Measurements from ENCODE around the gene LRP1B.
"Not testable (repeated sequence)": the region's sequence is repeated elsewhere in the genome, so short reads cannot be mapped to it uniquely, and the experiment has no call there.

Gene LRP1B

GRCh38 chr2:140338795-140339194 is 1792.0 kb downstream of the LRP1B start:
- DNase-seq (ENCODE audit: low read depth): no peak

- DNase-seq (ENCODE audit: low read depth): no peak
Observed at GRCh38 chr2:140337061-140337460, 1793.8 kb downstream of the LRP1B start.

GRCh38 chr2:140316345-140316744 is 1814.5 kb downstream of the LRP1B start:
- DNase-seq (ENCODE audit: low read depth): no peak

- DNase-seq (ENCODE audit: low read depth): no peak
Observed at GRCh38 chr2:140311905-140312304, 1818.9 kb downstream of the LRP1B start.

GRCh38 chr2:140308706-140309105 is 1822.1 kb downstream of the LRP1B start:
- DNase-seq (ENCODE audit: low read depth): no peak

- no peak for DNase-seq (ENCODE audit: low read depth)
Observed at GRCh38 chr2:140307532-140307931, 1823.3 kb downstream of the LRP1B start.

GRCh38 chr2:140295767-140296166 is 1835.0 kb downstream of the LRP1B start:
- no peak for DNase-seq (ENCODE audit: low read depth)

- no peak for DNase-seq (ENCODE audit: low read depth)
Observed at GRCh38 chr2:140288726-140289125, 1842.1 kb downstream of the LRP1B start.

- DNase-seq (ENCODE audit: low read depth): no peak
Observed at GRCh38 chr2:140288213-140288612, 1842.6 kb downstream of the LRP1B start.

- no peak for DNase-seq (ENCODE audit: low read depth)
Observed at GRCh38 chr2:140286377-140286776, 1844.4 kb downstream of the LRP1B start.

- not testable (repeated sequence) for DNase-seq (ENCODE audit: low read depth)
Observed at GRCh38 chr2:140277344-140277743, 1853.5 kb downstream of the LRP1B start.

- no peak for DNase-seq (ENCODE audit: low read depth)
Observed at GRCh38 chr2:140276661-140277060, 1854.2 kb downstream of the LRP1B start.

GRCh38 chr2:140275427-140275826 is 1855.4 kb downstream of the LRP1B start:
- DNase-seq (ENCODE audit: low read depth): no peak

- no peak for DNase-seq (ENCODE audit: low read depth)
Observed at GRCh38 chr2:140274891-140275290, 1855.9 kb downstream of the LRP1B start.

- DNase-seq (ENCODE audit: low read depth): no peak
Observed at GRCh38 chr2:140273958-140274357, 1856.9 kb downstream of the LRP1B start.

- no peak for DNase-seq (ENCODE audit: low read depth)
Observed at GRCh38 chr2:140273408-140273807, 1857.4 kb downstream of the LRP1B start.

GRCh38 chr2:140270224-140270623 is 1860.6 kb downstream of the LRP1B start:
- no peak for DNase-seq (ENCODE audit: low read depth)

- no peak for DNase-seq (ENCODE audit: low read depth)
Observed at GRCh38 chr2:140269000-140269399, 1861.8 kb downstream of the LRP1B start.

- no peak for DNase-seq (ENCODE audit: low read depth)
Observed at GRCh38 chr2:140262908-140263307, 1867.9 kb downstream of the LRP1B start.

GRCh38 chr2:140257692-140258300 is 1873.0 kb downstream of the LRP1B start:
- no peak for DNase-seq (ENCODE audit: low read depth)

GRCh38 chr2:140256080-140256479 is 1874.7 kb downstream of the LRP1B start:
- DNase-seq (ENCODE audit: low read depth): no peak

GRCh38 chr2:140249821-140250220 is 1881.0 kb downstream of the LRP1B start:
- DNase-seq (ENCODE audit: low read depth): no peak

GRCh38 chr2:140248623-140249022 is 1882.2 kb downstream of the LRP1B start:
- no peak for DNase-seq (ENCODE audit: low read depth)

GRCh38 chr2:140247451-140248195 is 1883.2 kb downstream of the LRP1B start:
- DNase-seq (ENCODE audit: low read depth): no peak
